Activated B cell treated with CpG ODN at 0.5 μM for 24 hours (primary cell): Measurements from ENCODE around the gene KLC1. TPM values are rescaled to one million over a fixed set of nuclear protein-coding genes. Genes with fewer than 3 reads are reported as not detected.

Experiments used
- ATAC-seq: fragments of 200-7000 bp; cut with Tn5 transposase; one replicate; pipeline ENCODE4 v1.10.0; 2021; ENCODE audit warnings: low read depth, mild to moderate bottlenecking, moderate library complexity
- CTCF ChIA-PET: fragments of 350-600 bp; sonication (Branson Sonifier 250); formaldehyde crosslinking; loops from one replicate; lab custom pipeline; 2021; ENCODE audit warnings: antibody characterized with exemption; lab: Charles Lee
- POLR2A ChIA-PET: fragments of 350-600 bp; sonication (Branson Sonifier 250); formaldehyde crosslinking; loops from one replicate; lab custom pipeline; 2021; ENCODE audit warnings: antibody characterized with exemption; lab: Charles Lee
- DNase-seq: peaks from one replicate; pipeline ENCODE4 v3.0.0; 2022
- H3K27ac Mint-ChIP-seq: one replicate; pipeline ENCODE4 v1.8.0; 2020; ENCODE audit warnings: mixed read lengths
- H3K27me3 Mint-ChIP-seq: one replicate; pipeline ENCODE4 v1.8.0; 2021; ENCODE audit warnings: mixed read lengths
- H3K36me3 Mint-ChIP-seq: one replicate; pipeline ENCODE4 v1.8.0; 2021; ENCODE audit warnings: low read depth, mixed read lengths
- H3K4me1 Mint-ChIP-seq: one replicate; pipeline ENCODE4 v1.8.0; 2021; ENCODE audit warnings: mixed read lengths
- H3K4me3 Mint-ChIP-seq: one replicate; pipeline ENCODE4 v1.8.0; 2020; ENCODE audit warnings: mild to moderate bottlenecking, mixed read lengths
- H3K9me3 Mint-ChIP-seq: one replicate; pipeline ENCODE4 v1.8.0; 2020; ENCODE audit warnings: mixed read lengths
- intact Hi-C: fragments of 100-400 bp; cut with micrococcal nuclease; formaldehyde crosslinking; loops from one replicate; pipeline ENCODE4 v1.15.1; 2024
- total RNA-seq: library from RNA; stranded (reverse); gene quantifications from 2 replicates; pipeline ENCODE4 v1.2.3, GENCODE V29; 2022
- TF ChIP-seq, protein P1 (sequence below): fragments of 200-600 bp; IDR thresholded peaks from one replicate; pipeline ENCODE4 v1.8.0; 2022; ENCODE audit warnings: antibody characterized with exemption, mild to moderate bottlenecking

The KLC1 gene
- total RNA-seq, 1 donor from 2014 or later = 153 TPM

- Mint-ChIP-seq H3K4me3 (no peak overlapping the region), H3K27me3 (no peaks in the 10 kb centered on the region), H3K4me1 (peaks cover 68% of the 10 kb centered on the region), H3K36me3 (peaks cover 51% of the 10 kb centered on the region), H3K9me3 (no peaks in the 10 kb centered on the region), H3K27ac (no peak overlapping the region)
- POLR2A ChIA-PET = interaction anchor here (0.9 to 1.2 kb wide), 2 partner anchors 9 to 16 kb away, joined by 3 to 4 read pairs; partner anchors contain the start of gene XRCC3
- DNase-seq = no peak
- intact Hi-C loops = no loop called here
- TF ChIP-seq, protein P1, sequence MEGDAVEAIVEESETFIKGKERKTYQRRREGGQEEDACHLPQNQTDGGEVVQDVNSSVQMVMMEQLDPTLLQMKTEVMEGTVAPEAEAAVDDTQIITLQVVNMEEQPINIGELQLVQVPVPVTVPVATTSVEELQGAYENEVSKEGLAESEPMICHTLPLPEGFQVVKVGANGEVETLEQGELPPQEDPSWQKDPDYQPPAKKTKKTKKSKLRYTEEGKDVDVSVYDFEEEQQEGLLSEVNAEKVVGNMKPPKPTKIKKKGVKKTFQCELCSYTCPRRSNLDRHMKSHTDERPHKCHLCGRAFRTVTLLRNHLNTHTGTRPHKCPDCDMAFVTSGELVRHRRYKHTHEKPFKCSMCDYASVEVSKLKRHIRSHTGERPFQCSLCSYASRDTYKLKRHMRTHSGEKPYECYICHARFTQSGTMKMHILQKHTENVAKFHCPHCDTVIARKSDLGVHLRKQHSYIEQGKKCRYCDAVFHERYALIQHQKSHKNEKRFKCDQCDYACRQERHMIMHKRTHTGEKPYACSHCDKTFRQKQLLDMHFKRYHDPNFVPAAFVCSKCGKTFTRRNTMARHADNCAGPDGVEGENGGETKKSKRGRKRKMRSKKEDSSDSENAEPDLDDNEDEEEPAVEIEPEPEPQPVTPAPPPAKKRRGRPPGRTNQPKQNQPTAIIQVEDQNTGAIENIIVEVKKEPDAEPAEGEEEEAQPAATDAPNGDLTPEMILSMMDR = no peak
- ATAC-seq = peak; percentile 49
- CTCF ChIA-PET = no interaction called here
Observed at GRCh38 chr14:103698380-103699260, 69.6 kb downstream of the KLC1 start.

DNA sequence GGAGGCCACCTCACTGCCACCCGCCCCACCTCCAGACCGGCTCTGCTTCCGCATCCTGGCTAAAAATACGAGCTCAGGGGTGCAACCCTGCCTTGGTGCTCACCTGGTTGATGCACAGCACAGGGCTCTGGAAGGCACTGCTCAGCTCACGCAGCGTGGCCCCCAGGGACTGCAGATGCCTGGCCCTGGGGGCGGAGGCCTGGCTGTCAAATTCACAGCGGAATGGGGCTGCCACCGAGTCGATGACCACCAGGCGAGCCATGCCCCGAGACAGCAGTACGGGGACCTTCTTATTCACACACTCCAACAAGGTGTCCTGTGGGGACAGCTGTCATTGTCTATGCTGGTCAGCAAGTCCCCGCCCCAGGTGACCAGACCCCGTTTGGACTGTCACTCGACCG lies 70.2 kb downstream of the KLC1 start:
- POLR2A ChIA-PET = interaction anchor here (0.9 to 1.2 kb wide), 2 partner anchors 10 to 16 kb away, joined by 3 to 4 read pairs; partner anchors contain the start of gene XRCC3
- intact Hi-C loops = no loop called here
- Mint-ChIP-seq H3K4me1 (peaks cover 72% of the 10 kb centered on the region), H3K27me3 (no peaks in the 10 kb centered on the region), H3K27ac (no peak overlapping the region), H3K9me3 (no peaks in the 10 kb centered on the region), H3K36me3 (peaks cover 50% of the 10 kb centered on the region), H3K4me3 (no peak overlapping the region)
- CTCF ChIA-PET = no interaction called here
- DNase-seq (no peak), ATAC-seq (no peak)
- TF ChIP-seq, protein P1 = no peak

DNA sequence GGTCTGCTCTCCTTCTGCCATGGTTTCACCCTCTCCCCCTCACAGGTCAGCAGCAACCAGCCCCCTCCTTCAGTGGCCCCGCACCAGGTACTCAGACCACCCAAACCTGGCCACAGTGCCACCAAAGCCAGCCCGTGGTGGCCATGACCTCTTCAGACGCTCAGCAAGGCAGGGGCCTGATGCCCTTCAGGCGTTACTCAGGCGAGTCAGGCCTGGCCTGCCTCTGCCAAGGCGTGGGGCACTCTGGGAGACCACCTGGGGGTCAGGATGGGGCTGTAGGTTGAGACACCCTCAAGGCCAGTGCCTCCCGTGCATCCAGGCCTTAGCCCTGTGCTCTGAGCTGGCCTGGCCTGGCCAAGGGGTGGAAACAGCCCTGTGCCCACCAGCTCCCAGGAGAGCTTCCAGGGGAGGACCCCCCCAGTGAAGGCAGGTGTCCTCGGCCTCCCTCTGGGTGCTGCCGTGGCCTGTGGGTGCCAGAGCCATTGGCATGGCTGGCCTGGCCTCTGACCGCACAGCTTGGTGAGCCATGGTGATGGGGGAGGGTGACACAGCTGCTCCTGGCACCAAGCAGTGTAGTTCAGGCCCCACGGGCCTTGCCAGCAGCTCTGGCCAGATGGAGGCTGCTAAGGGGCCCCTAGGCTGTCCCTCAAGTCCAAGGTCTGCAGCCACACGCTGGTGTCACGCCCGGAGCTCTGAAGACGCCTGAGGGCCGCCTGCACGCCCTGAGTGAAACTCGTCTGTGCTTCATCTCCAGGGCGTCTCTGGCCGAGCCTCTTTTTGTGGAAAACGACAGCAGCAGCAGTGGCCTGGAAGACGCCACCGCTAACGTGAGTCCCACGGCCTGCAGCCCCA lies 71.1 kb downstream of the KLC1 start:
- no peak overlapping the region for H3K27ac Mint-ChIP-seq
- intact Hi-C loops = loop anchor here (2.0 kb wide), 1 partner anchor 15 kb away; the partner anchor contains the start of genes XRCC3 and ZFYVE21

GRCh38 chr14:103700753-103701490 lies 71.9 kb downstream of the KLC1 start:
- no peaks in the 10 kb centered on the region for H3K27me3 Mint-ChIP-seq
- no peak overlapping the region for H3K4me3 Mint-ChIP-seq
- no peak for ATAC-seq
- CTCF ChIA-PET = interaction anchor here (1.7 kb wide), 1 partner anchor 21 kb away, joined by 4 read pairs; no protein-coding TSS in a partner anchor
- H3K4me1 Mint-ChIP-seq = peaks cover 67% of the 10 kb centered on the region
- DNase-seq = no peak
- peak overlapping the region; percentile 67 for H3K27ac Mint-ChIP-seq
- POLR2A ChIA-PET = interaction anchor here (0.6 to 2.0 kb wide), 4 partner anchors 8 to 133 kb away, joined by 3 to 9 read pairs (median 5); partner anchors contain the start of genes XRCC3 and ZFYVE21
- H3K36me3 Mint-ChIP-seq = peaks cover 51% of the 10 kb centered on the region
- no peaks in the 10 kb centered on the region for H3K9me3 Mint-ChIP-seq
- TF ChIP-seq, protein P1 = no peak
- intact Hi-C loops = loop anchor here (2.0 kb wide), 1 partner anchor 14 kb away; the partner anchor contains the start of genes XRCC3 and ZFYVE21

More for the DNA sequence above, 71.1 kb downstream of the KLC1 start:
- ChIA-PET POLR2A (interaction anchor here (1.2 to 1.9 kb wide), 3 partner anchors 8 to 132 kb away, joined by 3 to 9 read pairs (median 4); no protein-coding TSS in a partner anchor), CTCF (no interaction called here)
- ATAC-seq (no peak), DNase-seq (no peak)
- no peak overlapping the region for H3K4me3 Mint-ChIP-seq
- H3K27me3 Mint-ChIP-seq = no peaks in the 10 kb centered on the region
- no peaks in the 10 kb centered on the region for H3K9me3 Mint-ChIP-seq
- peaks cover 72% of the 10 kb centered on the region for H3K4me1 Mint-ChIP-seq
- peaks cover 51% of the 10 kb centered on the region for H3K36me3 Mint-ChIP-seq
- TF ChIP-seq, protein P1 = no peak
